Natural killer cell treated with Interleukin-12 subunit alpha and Interleukin-12 subunit beta and Interleukin-15 and Interleukin-18, amount 100 ng/mL, for 72 hours (primary cell): ENCODE data around the gene TNFAIP2. TPM values are rescaled to one million over a fixed set of nuclear protein-coding genes. Genes with fewer than 3 reads are reported as not detected.

Experiments used
- ATAC-seq, 2 donors: fragments of 150-1000 bp; cut with Tn5 transposase in 1 of 2; sonication (Bioruptor Pico), chemical (Tn5 transposase) in 1 of 2; 2 replicates each; pipeline ENCODE4 v1.10.0; 2021
- DNase-seq: peaks from one replicate; pipeline ENCODE4 v3.0.0; 2022; ENCODE audit warnings: low spot score
- H3K27ac Mint-ChIP-seq, 2 donors: 1 replicate in 1 of 2; 2 replicates in 1 of 2; pipeline ENCODE4 v1.8.0; 2022; ENCODE audit warnings: mixed read lengths in 2 of 2, mild to moderate bottlenecking in 1 of 2, moderate library complexity in 1 of 2
- H3K27me3 Mint-ChIP-seq, 2 donors: 1 replicate in 1 of 2; 2 replicates in 1 of 2; pipeline ENCODE4 v1.8.0; 2022; ENCODE audit warnings: mixed read lengths in 2 of 2
- H3K36me3 Mint-ChIP-seq: one replicate; pipeline ENCODE4 v1.8.0; 2022; ENCODE audit warnings: mixed read lengths
- H3K4me1 Mint-ChIP-seq, 2 donors: 1 replicate in 1 of 2; 2 replicates in 1 of 2; pipeline ENCODE4 v1.8.0; 2022; ENCODE audit warnings: low read depth in 2 of 2, mixed read lengths in 2 of 2, mild to moderate bottlenecking in 1 of 2
- H3K4me3 Mint-ChIP-seq: one replicate; pipeline ENCODE4 v1.8.0; 2022; ENCODE audit warnings: mixed read lengths
- H3K9me3 Mint-ChIP-seq: 2 replicates; pipeline ENCODE4 v1.8.0; 2022; ENCODE audit warnings: mixed read lengths
- total RNA-seq, 2 donors: library from RNA; stranded (reverse); gene quantifications; one replicate each; pipeline ENCODE4 v1.2.3, GENCODE V29; 2022

The TNFAIP2 gene
- 1 to 10 TPM; 8.1 to 9.6 TPM for total RNA-seq

GRCh38 chr14:103122947-103123633, at the start of gene TNFAIP2:
Gene TNFAIP2, plus strand, starts transcription at chr14:103123461. Its CDS starts 2,997 bp downstream, at chr14:103126458.
- H3K36me3 Mint-ChIP-seq, result no peaks in the 10 kb centered on the region
- H3K4me1 Mint-ChIP-seq, result peaks cover 0 to 9% of the 10 kb centered on the region in 2 donors
- peaks cover 18 to 20% of the 10 kb centered on the region in 2 donors for H3K27me3 Mint-ChIP-seq
- H3K27ac Mint-ChIP-seq, result no peak within 1 kb of the TSS
- H3K4me3 Mint-ChIP-seq, result peak within 1 kb of the TSS; percentile 18
- DNase-seq (no peak), ATAC-seq (peak; percentile 49 to 74)
- no peaks in the 10 kb centered on the region for H3K9me3 Mint-ChIP-seq

GRCh38 chr14:103073876-103074728, 49.2 kb upstream of the TNFAIP2 start:
- DNase-seq, result no peak
- ATAC-seq, result no peak
- Mint-ChIP-seq H3K27ac (no peak overlapping the region), H3K4me1 (no peaks in the 10 kb centered on the region), H3K9me3 (no peaks in the 10 kb centered on the region), H3K4me3 (no peak overlapping the region), H3K36me3 (no peaks in the 10 kb centered on the region), H3K27me3 (peaks cover 0 to 4% of the 10 kb centered on the region in 2 donors)

- no peak overlapping the region for H3K4me3 Mint-ChIP-seq
- H3K27ac Mint-ChIP-seq, result no peak overlapping the region
- no peaks in the 10 kb centered on the region for H3K36me3 Mint-ChIP-seq
- no peaks in the 10 kb centered on the region for H3K4me1 Mint-ChIP-seq
- DNase-seq (no peak), ATAC-seq (peak in 1 of 2 donors; percentile 1)
- no peaks in the 10 kb centered on the region for H3K9me3 Mint-ChIP-seq
- peaks cover 0 to under 1% of the 10 kb centered on the region in 2 donors for H3K27me3 Mint-ChIP-seq
Observed at GRCh38 chr14:103074729-103075367, 48.4 kb upstream of the TNFAIP2 start.

GRCh38 chr14:103078420-103078749, 44.9 kb upstream of the TNFAIP2 start:
- ATAC-seq (peak; percentile 52 to 65), DNase-seq (peak; percentile 80)
- H3K9me3 Mint-ChIP-seq, result no peaks in the 10 kb centered on the region
- no peaks in the 10 kb centered on the region for H3K4me1 Mint-ChIP-seq
- no peaks in the 10 kb centered on the region for H3K27me3 Mint-ChIP-seq
- H3K4me3 Mint-ChIP-seq, result no peak overlapping the region
- no peak overlapping the region for H3K27ac Mint-ChIP-seq
- H3K36me3 Mint-ChIP-seq, result no peaks in the 10 kb centered on the region

GRCh38 chr14:103078860-103079587, 44.2 kb upstream of the TNFAIP2 start:
- Mint-ChIP-seq H3K36me3 (no peaks in the 10 kb centered on the region), H3K27me3 (no peaks in the 10 kb centered on the region), H3K4me3 (no peak overlapping the region), H3K9me3 (no peaks in the 10 kb centered on the region), H3K4me1 (no peaks in the 10 kb centered on the region), H3K27ac (no peak overlapping the region)
- ATAC-seq, result no peak
- peak; percentile 44 for DNase-seq

- Mint-ChIP-seq H3K9me3 (no peaks in the 10 kb centered on the region), H3K27me3 (peaks cover 0 to 3% of the 10 kb centered on the region in 2 donors), H3K4me3 (no peak overlapping the region), H3K27ac (no peak overlapping the region), H3K4me1 (no peaks in the 10 kb centered on the region), H3K36me3 (no peaks in the 10 kb centered on the region)
- no peak for DNase-seq
- ATAC-seq, result no peak
Observed at GRCh38 chr14:103081951-103082350, 41.3 kb upstream of the TNFAIP2 start.

- Mint-ChIP-seq H3K9me3 (no peaks in the 10 kb centered on the region), H3K27ac (no peak within 1 kb of the TSS), H3K27me3 (peaks cover 0 to 3% of the 10 kb centered on the region in 2 donors), H3K36me3 (no peaks in the 10 kb centered on the region), H3K4me1 (no peaks in the 10 kb centered on the region), H3K4me3 (no peak within 1 kb of the TSS)
- ATAC-seq (no peak), DNase-seq (peak; percentile 59)
Observed at GRCh38 chr14:103084021-103084919, 39.0 kb upstream of the TNFAIP2 start, which contains the start of gene LBHD2. Gene LBHD2, plus strand, starts transcription at chr14:103084210. Its CDS starts 1,803 bp downstream, at chr14:103086013.

- ATAC-seq (no peak), DNase-seq (peak; percentile 40)
- H3K9me3 Mint-ChIP-seq, result no peaks in the 10 kb centered on the region
- H3K4me3 Mint-ChIP-seq, result no peak overlapping the region
- no peaks in the 10 kb centered on the region for H3K36me3 Mint-ChIP-seq
- no peaks in the 10 kb centered on the region for H3K4me1 Mint-ChIP-seq
- no peak overlapping the region for H3K27ac Mint-ChIP-seq
- peaks cover 0 to 3% of the 10 kb centered on the region in 2 donors for H3K27me3 Mint-ChIP-seq
Observed at GRCh38 chr14:103085106-103086091, 37.9 kb upstream of the TNFAIP2 start.

GRCh38 chr14:103086771-103087342, 36.4 kb upstream of the TNFAIP2 start:
- Mint-ChIP-seq H3K27me3 (peaks cover 0 to 3% of the 10 kb centered on the region in 2 donors), H3K4me3 (no peak overlapping the region), H3K9me3 (no peaks in the 10 kb centered on the region), H3K36me3 (no peaks in the 10 kb centered on the region), H3K4me1 (peaks cover 3 to 5% of the 10 kb centered on the region in 2 donors), H3K27ac (no peak overlapping the region)
- no peak for ATAC-seq
- peak; percentile 49 for DNase-seq

GRCh38 chr14:103087343-103087835, 35.9 kb upstream of the TNFAIP2 start:
- no peak for ATAC-seq

GRCh38 chr14:103088921-103089320, 34.3 kb upstream of the TNFAIP2 start:
- Mint-ChIP-seq H3K27ac (no peak overlapping the region), H3K36me3 (no peaks in the 10 kb centered on the region), H3K4me1 (peaks cover 3 to 5% of the 10 kb centered on the region in 2 donors), H3K27me3 (peaks cover 0 to 3% of the 10 kb centered on the region in 2 donors), H3K9me3 (no peaks in the 10 kb centered on the region), H3K4me3 (no peak overlapping the region)
- DNase-seq (no peak), ATAC-seq (no peak)

More at GRCh38 chr14:103087343-103087835, 35.9 kb upstream of the TNFAIP2 start:
- Mint-ChIP-seq H3K27me3 (peaks cover 0 to 3% of the 10 kb centered on the region in 2 donors), H3K9me3 (no peaks in the 10 kb centered on the region), H3K4me1 (peaks cover 3 to 5% of the 10 kb centered on the region in 2 donors), H3K27ac (no peak overlapping the region), H3K4me3 (no peak overlapping the region), H3K36me3 (no peaks in the 10 kb centered on the region)
- no peak for DNase-seq
